IMR-90 (cell line): ENCODE measurements around the gene NAA10. TPM values are rescaled to one million over a fixed set of nuclear protein-coding genes. Genes with fewer than 3 reads are reported as not detected.

Experiments
- ATAC-seq: fragments of 200-7000 bp; cut with Tn5 transposase; 2 replicates; pipeline ENCODE4 v1.9.1; 2020; ENCODE audit warnings: low read depth, mild to moderate bottlenecking, moderate library complexity
- BruUV-seq: library from RNA; stranded (reverse); fragments of 400-500 nt; replicated peaks from 2 replicates; lab custom pipeline; 2021; lab: Mats Ljungman, UMichigan
- CTCF ChIA-PET: fragments of 300-600 bp; formaldehyde crosslinking; extraction: SDS; loops from one replicate; lab custom pipeline; 2021; ENCODE audit warnings: antibody characterized with exemption; lab: Yijun Ruan, JAX
- POLR2A ChIA-PET: fragments of 300-600 bp; sonication (Branson Sonifier 250); formaldehyde crosslinking; loops from one replicate; lab custom pipeline; 2022; ENCODE audit warnings: antibody characterized with exemption; ENCODE audit not compliant: unreplicated experiment; lab: Charles Lee
- DNase-seq: peaks from one replicate; pipeline ENCODE4 v3.0.0; 2013
- H2AFZ ChIP-seq: replicated peaks from 2 replicates; pipeline ENCODE3; 2013; ENCODE audit warnings: low read length, mild to moderate bottlenecking; ENCODE audit not compliant: poor library complexity
- H2AK5ac ChIP-seq: 2 replicates; pipeline ENCODE4 v1.6.1; 2013; ENCODE audit warnings: low read depth, low read length, inconsistent platforms
- H2AK9ac ChIP-seq: replicated peaks from 2 replicates; pipeline ENCODE3; 2013; ENCODE audit warnings: mild to moderate bottlenecking, low read depth, low read length, moderate library complexity; ENCODE audit not compliant: poor library complexity
- H2BK120ac ChIP-seq: 2 replicates; pipeline ENCODE4 v1.6.1; 2013; ENCODE audit warnings: low read depth, low read length, inconsistent platforms
- H2BK15ac ChIP-seq: 3 replicates; pipeline ENCODE4 v1.6.1; 2013; ENCODE audit warnings: low read depth, low read length, inconsistent platforms
- H2BK20ac ChIP-seq: 2 replicates; pipeline ENCODE4 v1.6.1; 2013; ENCODE audit warnings: low read depth, mild to moderate bottlenecking, inconsistent platforms, low read length, moderate library complexity
- H2BK5ac ChIP-seq: 2 replicates; pipeline ENCODE4 v1.6.1; 2013; ENCODE audit warnings: mild to moderate bottlenecking, low read depth, low read length, inconsistent platforms; ENCODE audit not compliant: poor library complexity, severe bottlenecking
- H3K14ac ChIP-seq: replicated peaks from 2 replicates; pipeline ENCODE4 v1.6.1; 2013; ENCODE audit warnings: low read depth, low read length, inconsistent platforms
- H3K18ac ChIP-seq: 2 replicates; pipeline ENCODE4 v1.6.1; 2013; ENCODE audit warnings: low read depth, low read length, control low read depth
- H3K23ac ChIP-seq: 2 replicates; pipeline ENCODE4 v1.6.1; 2013; ENCODE audit warnings: low read depth, low read length, inconsistent platforms
- H3K27ac ChIP-seq: 2 replicates; pipeline ENCODE4 v1.5.1; 2013; ENCODE audit warnings: mild to moderate bottlenecking, control low read depth, low read length; ENCODE audit not compliant: insufficient read depth
- H3K27me3 ChIP-seq: 2 replicates; pipeline ENCODE4 v1.6.1; 2013; ENCODE audit warnings: low read length; ENCODE audit not compliant: control insufficient read depth, insufficient read depth
- H3K36me3 ChIP-seq: 2 replicates; pipeline ENCODE4 v1.6.1; 2013; ENCODE audit warnings: low read length, mixed read lengths; ENCODE audit not compliant: control insufficient read depth, insufficient read depth
- H3K4ac ChIP-seq: 2 replicates; pipeline ENCODE4 v1.6.1; 2013; ENCODE audit warnings: low read depth, low read length, inconsistent platforms
- H3K4me1 ChIP-seq: 2 replicates; pipeline ENCODE4 v1.6.1; 2013; ENCODE audit warnings: low read length, mixed read lengths; ENCODE audit not compliant: control insufficient read depth, insufficient read depth
- H3K4me2 ChIP-seq: 2 replicates; pipeline ENCODE4 v1.6.1; 2013; ENCODE audit warnings: low read depth, mild to moderate bottlenecking, control low read depth, low read length, moderate library complexity
- H3K4me3 ChIP-seq: 2 replicates; pipeline ENCODE4 v1.5.1; 2013; ENCODE audit warnings: low read depth, mild to moderate bottlenecking, control low read depth, low read length, moderate library complexity; ENCODE audit not compliant: insufficient read depth
- H3K56ac ChIP-seq: 2 replicates; pipeline ENCODE4 v1.6.1; 2013; ENCODE audit warnings: low read length, inconsistent platforms; ENCODE audit not compliant: insufficient read depth; ENCODE audit errors: extremely low read depth
- H3K79me1 ChIP-seq, 2 experiments: 2 replicates each; pipeline ENCODE4 v1.6.1; 2013; ENCODE audit warnings: low read length in 2 of 2, inconsistent platforms in 1 of 2, low read depth in 1 of 2
- H3K9ac ChIP-seq: 2 replicates; pipeline ENCODE4 v1.6.1; 2013; ENCODE audit warnings: low read depth, low read length, control low read depth
- H3K9me1 ChIP-seq: 2 replicates; pipeline ENCODE4 v1.6.1; 2013; ENCODE audit warnings: low read length, inconsistent platforms; ENCODE audit not compliant: insufficient read depth
- H3K9me3 ChIP-seq: 2 replicates; pipeline ENCODE4 v1.6.1; 2013; ENCODE audit warnings: low read length; ENCODE audit not compliant: control insufficient read depth, insufficient read depth
- H4K20me1 ChIP-seq: 2 replicates; pipeline ENCODE4 v1.6.1; 2013; ENCODE audit warnings: low read length, inconsistent platforms; ENCODE audit not compliant: insufficient read depth
- H4K5ac ChIP-seq: 2 replicates; pipeline ENCODE4 v1.6.1; 2013; ENCODE audit warnings: mild to moderate bottlenecking, low read depth, low read length, control low read depth
- H4K8ac ChIP-seq, 2 experiments: 2 replicates each; pipeline ENCODE4 v1.6.1; 2013; ENCODE audit warnings: low read depth in 2 of 2, low read length in 2 of 2, control low read depth in 1 of 2, inconsistent platforms in 1 of 2
- H4K91ac ChIP-seq: 2 replicates; pipeline ENCODE4 v1.6.1; 2013; ENCODE audit warnings: low read depth, low read length, inconsistent platforms; ENCODE audit not compliant: insufficient read depth
- BHLHE40 ChIP-seq: fragments of 150-350 bp; IDR thresholded peaks from 2 replicates; pipeline ENCODE4 v1.6.1; 2016; ENCODE audit warnings: mild to moderate bottlenecking, low read depth, low read length
- CEBPB ChIP-seq: IDR thresholded peaks from 2 replicates; pipeline ENCODE4 v1.6.1; 2012; ENCODE audit warnings: low read depth, low read length, improper control_type of control experiment
- FOS ChIP-seq: fragments of 150-350 bp; IDR thresholded peaks from 2 replicates; pipeline ENCODE4 v1.6.1; 2016; ENCODE audit warnings: low read depth, low read length
- MAFK ChIP-seq: IDR thresholded peaks from 2 replicates; pipeline ENCODE4 v1.6.1; 2012; ENCODE audit warnings: low read depth, low read length, improper control_type of control experiment
- MAZ ChIP-seq: IDR thresholded peaks from 2 replicates; pipeline ENCODE4 v1.6.1; 2012; ENCODE audit warnings: low read depth, mild to moderate bottlenecking, low read length, improper control_type of control experiment, moderate library complexity, borderline replicate concordance
- POLR2A ChIP-seq: IDR thresholded peaks from 2 replicates; pipeline ENCODE4 v1.6.1; 2012; ENCODE audit warnings: mild to moderate bottlenecking, low read depth, low read length
- SMC3 ChIP-seq: fragments of 150-350 bp; IDR thresholded peaks from 2 replicates; pipeline ENCODE4 v1.6.1; 2016; ENCODE audit warnings: low read depth, mild to moderate bottlenecking, antibody characterized with exemption, low read length, moderate library complexity
- WGBS, 2 experiments: methylation state at CpG; one replicate each; pipeline versions ENCODE4 v1.1.5 to v1.1.7; 2013; ENCODE audit warnings: missing lambda C conversion rate in 2 of 2; ENCODE audit not compliant: insufficient read length in 1 of 2; ENCODE audit errors: extremely low coverage in 2 of 2; 5-methylcytosine and 5-hydroxymethylcytosine counted together
- dilution Hi-C: fragments of 300-500 bp; cut with HindIII; formaldehyde crosslinking; loops from one replicate; pipeline ENCODE4 v1.14.3; 2018; ENCODE audit warnings: low sequenced_read_pairs; ENCODE audit not compliant: unreplicated experiment
- in situ Hi-C: fragments of 300-500 bp; cut with MboI; formaldehyde crosslinking; loops from 3 replicates; pipeline ENCODE4 v1.14.3; 2019; ENCODE audit warnings: low sequenced_read_pairs, inconsistent platforms, mixed read lengths
- intact Hi-C: fragments of 100-400 bp; cut with micrococcal nuclease; formaldehyde crosslinking; loops from 2 replicates; pipeline ENCODE4 v1.10.0; 2022
- polyA plus RNA-seq, 3 experiments: library from polyadenylated mRNA; depleted of rRNA; stranded (reverse); fragments of >200 nt; gene quantifications; 2 replicates each; pipeline ENCODE4 v1.2.3, GENCODE V29; 2012; ENCODE audit warnings: low replicate concordance in 1 of 3
- total RNA-seq: library from RNA; depleted of rRNA; stranded (reverse); fragments of >200 nt; gene quantifications from 2 replicates; pipeline ENCODE4 v1.2.3, GENCODE V29; 2012

NAA10 gene
- total and polyA plus RNA-seq, 2 of the 4 experiments (the other 2 are of a cell fraction), result 98.6 to 172 TPM

- H2BK15ac ChIP-seq, result no peak overlapping the region
- H3K9me3 ChIP-seq, result no peaks in the 10 kb centered on the region
- H3K27ac ChIP-seq, result no peak overlapping the region
- H3K27me3 ChIP-seq, result peaks cover 3% of the 10 kb centered on the region; the same call in 1 of the 2 replicates
- no peak overlapping the region for H4K91ac ChIP-seq
- H3K18ac ChIP-seq, result no peak overlapping the region
- no peak overlapping the region for H2BK5ac ChIP-seq
- H3K79me1 ChIP-seq, result peaks cover under 1 to 9% of the 10 kb centered on the region in 2 experiments; a peak in 1 of 4 replicates
- WGBS, 2 experiments, result 53% methylated on average over 6 of the region's 10 CpGs; no CpG with 5 or more reads in 1 of the 2 experiments
- no peak overlapping the region for H2AK5ac ChIP-seq
- ChIA-PET CTCF (no interaction called here), POLR2A (no interaction called here)
- no peak overlapping the region for H3K4ac ChIP-seq
- in situ Hi-C loops (no loop called here), intact Hi-C loops (no loop called here), dilution Hi-C loops (no loop called here)
- no peaks in the 10 kb centered on the region for H3K36me3 ChIP-seq
- H2AK9ac ChIP-seq, result peak overlapping the region; percentile 3
- no TSS peak for BruUV-seq
- H3K9ac ChIP-seq, result no peak overlapping the region
- H3K23ac ChIP-seq, result no peak overlapping the region
- H4K20me1 ChIP-seq, result peaks cover 8% of the 10 kb centered on the region; the same call in 1 of the 2 replicates
- no peak overlapping the region for H3K56ac ChIP-seq
- H3K4me1 ChIP-seq, result peaks cover 2% of the 10 kb centered on the region; the same call in 1 of the 2 replicates
- peak; percentile 17 for DNase-seq
- no peak overlapping the region for H4K5ac ChIP-seq
- H3K9me1 ChIP-seq, result no peaks in the 10 kb centered on the region
- no peak overlapping the region for H3K4me3 ChIP-seq
- no peak overlapping the region for H2AFZ ChIP-seq
- H4K8ac ChIP-seq, result no peak overlapping the region
- H3K4me2 ChIP-seq, result no peak overlapping the region
- H2BK120ac ChIP-seq, result no peak overlapping the region
- H3K14ac ChIP-seq, result no peak overlapping the region
- H2BK20ac ChIP-seq, result no peak overlapping the region
- TF ChIP-seq POLR2A (no peak), SMC3 (no peak), FOS (no peak), MAFK (no peak), CEBPB (no peak), BHLHE40 (no peak), MAZ (no peak)
- no peak for ATAC-seq
Measured at GRCh38 chrX:153938226-153938786, 3.5 kb upstream of the NAA10 start.
